PC-9 (cell line): ENCODE results near the gene GABRB2.

Experiments
- CTCF ChIP-seq: fragments of 200-600 bp; sonication (generic); conservative IDR thresholded peaks from 2 replicates; pipeline ENCODE4 v1.6.1; 2017; ENCODE audit warnings: mixed run types, antibody characterized with exemption, mild to moderate bottlenecking, moderate library complexity
- EZH2 ChIP-seq: fragments of 200-600 bp; sonication (generic); IDR thresholded peaks from 2 replicates; pipeline ENCODE4 v1.8.0; 2017; ENCODE audit warnings: antibody characterized with exemption, low read depth

GRCh38 chr5:161399996-161400562 is 146.4 kb downstream of the GABRB2 start:
- TF ChIP-seq CTCF: no peak
- no peak for TF ChIP-seq EZH2
